Measurements from ENCODE around the gene BEGAIN. TPM values are rescaled to one million over a fixed set of nuclear protein-coding genes. Genes with fewer than 3 reads are reported as not detected.

BEGAIN gene
- polyA plus RNA-seq, 2 of the 4 experiments (the other 2 are of a cell fraction): 1.4 to 3.7 TPM

DNA sequence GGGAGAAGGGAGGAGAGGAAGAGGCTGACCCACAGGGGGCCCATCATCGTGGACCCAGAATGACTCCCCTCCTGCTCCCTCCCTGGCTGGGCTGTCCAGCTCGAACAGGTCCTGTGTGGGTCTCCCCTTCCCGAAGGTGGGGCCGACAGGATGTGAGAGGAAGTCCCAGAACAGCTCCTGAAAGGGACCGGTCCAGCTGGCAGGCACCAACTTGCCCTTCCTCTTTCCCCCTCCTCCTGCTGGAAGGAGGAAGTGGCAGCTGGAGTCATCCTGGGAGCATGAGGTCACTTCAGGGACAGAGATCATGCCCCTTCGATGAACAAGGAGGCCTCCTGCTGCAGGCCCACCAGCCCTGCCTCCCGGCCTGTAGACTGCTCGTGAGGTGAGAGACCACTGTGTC, 35.0 kb upstream of the BEGAIN start:
- Histone ChIP-seq H3K4me1 (no peaks in the 10 kb centered on the region), H3K9me3 (no peaks in the 10 kb centered on the region), H3K27ac (no peak overlapping the region), H3K4me3 (no peak overlapping the region), H3K4me2 (no peak overlapping the region)
- TF ChIP-seq POLR2A (IDR thresholded peaks at IDR 0.05; ENCODE audit: low read length) (no peak), CBX8 (IDR thresholded peaks at IDR 0.05) (no peak), HOXA7 (CRISPR knock-in tag; IDR thresholded peaks at IDR 0.05) (no peak), USF2 (IDR thresholded peaks at IDR 0.05) (no peak)
- TF ChIP-seq, protein P1, sequence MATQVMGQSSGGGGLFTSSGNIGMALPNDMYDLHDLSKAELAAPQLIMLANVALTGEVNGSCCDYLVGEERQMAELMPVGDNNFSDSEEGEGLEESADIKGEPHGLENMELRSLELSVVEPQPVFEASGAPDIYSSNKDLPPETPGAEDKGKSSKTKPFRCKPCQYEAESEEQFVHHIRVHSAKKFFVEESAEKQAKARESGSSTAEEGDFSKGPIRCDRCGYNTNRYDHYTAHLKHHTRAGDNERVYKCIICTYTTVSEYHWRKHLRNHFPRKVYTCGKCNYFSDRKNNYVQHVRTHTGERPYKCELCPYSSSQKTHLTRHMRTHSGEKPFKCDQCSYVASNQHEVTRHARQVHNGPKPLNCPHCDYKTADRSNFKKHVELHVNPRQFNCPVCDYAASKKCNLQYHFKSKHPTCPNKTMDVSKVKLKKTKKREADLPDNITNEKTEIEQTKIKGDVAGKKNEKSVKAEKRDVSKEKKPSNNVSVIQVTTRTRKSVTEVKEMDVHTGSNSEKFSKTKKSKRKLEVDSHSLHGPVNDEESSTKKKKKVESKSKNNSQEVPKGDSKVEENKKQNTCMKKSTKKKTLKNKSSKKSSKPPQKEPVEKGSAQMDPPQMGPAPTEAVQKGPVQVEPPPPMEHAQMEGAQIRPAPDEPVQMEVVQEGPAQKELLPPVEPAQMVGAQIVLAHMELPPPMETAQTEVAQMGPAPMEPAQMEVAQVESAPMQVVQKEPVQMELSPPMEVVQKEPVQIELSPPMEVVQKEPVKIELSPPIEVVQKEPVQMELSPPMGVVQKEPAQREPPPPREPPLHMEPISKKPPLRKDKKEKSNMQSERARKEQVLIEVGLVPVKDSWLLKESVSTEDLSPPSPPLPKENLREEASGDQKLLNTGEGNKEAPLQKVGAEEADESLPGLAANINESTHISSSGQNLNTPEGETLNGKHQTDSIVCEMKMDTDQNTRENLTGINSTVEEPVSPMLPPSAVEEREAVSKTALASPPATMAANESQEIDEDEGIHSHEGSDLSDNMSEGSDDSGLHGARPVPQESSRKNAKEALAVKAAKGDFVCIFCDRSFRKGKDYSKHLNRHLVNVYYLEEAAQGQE (IDR thresholded peaks at IDR 0.05): no peak
- POLR2A ChIA-PET: no interaction called here
- CTCF ChIA-PET: interaction anchor here (1.0 to 1.3 kb wide), 4 partner anchors 9 to 91 kb away, joined by 3 to 4 read pairs (median 3); no protein-coding TSS in a partner anchor
- ATAC-seq (no peak), FAIRE-seq (no peak), DNase-seq (ENCODE audit: low read depth in 1 of 2, low spot score in 1 of 2) (no peak)
- 74% methylated on average over 8 of the region's 8 CpGs for WGBS (ENCODE audit: missing lambda C conversion rate)

- 74% methylated on average over 14 of the region's 14 CpGs for WGBS (ENCODE audit: missing lambda C conversion rate)
- TF ChIP-seq CBX2 (IDR thresholded peaks at IDR 0.05; ENCODE audit: borderline replicate concordance, low read depth) (no peak), FOSL2 (IDR thresholded peaks at IDR 0.05) (no peak), FOSL2 (CRISPR knock-in tag; IDR thresholded peaks at IDR 0.05) (no peak), SMC3 (IDR thresholded peaks at IDR 0.05) (no peak), RFX5 (IDR thresholded peaks at IDR 0.05) (no peak), CEBPB (IDR thresholded peaks at IDR 0.05) (no peak), RCOR1 (IDR thresholded peaks at IDR 0.05; ENCODE audit: low read depth, low read length) (no peak)
- TF ChIP-seq, protein P2, sequence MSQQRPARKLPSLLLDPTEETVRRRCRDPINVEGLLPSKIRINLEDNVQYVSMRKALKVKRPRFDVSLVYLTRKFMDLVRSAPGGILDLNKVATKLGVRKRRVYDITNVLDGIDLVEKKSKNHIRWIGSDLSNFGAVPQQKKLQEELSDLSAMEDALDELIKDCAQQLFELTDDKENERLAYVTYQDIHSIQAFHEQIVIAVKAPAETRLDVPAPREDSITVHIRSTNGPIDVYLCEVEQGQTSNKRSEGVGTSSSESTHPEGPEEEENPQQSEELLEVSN (IDR thresholded peaks at IDR 0.05; ENCODE audit: borderline replicate concordance, low read depth): no peak
- no peaks in the 10 kb centered on the region for H3K4me1 ChIP-seq
- peak in 1 of 2 experiments; percentile 57; a peak in 3 of 6 replicates for ATAC-seq
- DNase-seq (ENCODE audit: low read depth in 1 of 2, low spot score in 1 of 2): peak in 1 of 2 experiments; percentile 33
- no peak overlapping the region for H3K27ac ChIP-seq
- no peak overlapping the region for H3K4me2 ChIP-seq
- no peak for FAIRE-seq
- ChIA-PET CTCF (interaction anchor here (1.0 to 1.3 kb wide), 4 partner anchors 8 to 91 kb away, joined by 3 to 4 read pairs (median 3); no protein-coding TSS in a partner anchor), POLR2A (no interaction called here)
- no peak overlapping the region for H3K4me3 ChIP-seq
- H3K9me3 ChIP-seq: no peaks in the 10 kb centered on the region
Measured at GRCh38 chr14:100621806-100622205, 34.6 kb upstream of the BEGAIN start.

GRCh38 chr14:100620255-100621100, 33.3 kb upstream of the BEGAIN start:
- FAIRE-seq (no peak), DNase-seq (ENCODE audit: low read depth in 1 of 2, low spot score in 1 of 2) (no peak), ATAC-seq (no peak)
- H3K9me3 ChIP-seq: no peaks in the 10 kb centered on the region
- H3K4me1 ChIP-seq: no peaks in the 10 kb centered on the region
- H3K4me2 ChIP-seq: no peak overlapping the region
- H3K27ac ChIP-seq: no peak overlapping the region
- TF ChIP-seq HDAC2 (IDR thresholded peaks at IDR 0.05): no peak
- no peak for TF ChIP-seq CBX2 (IDR thresholded peaks at IDR 0.05; ENCODE audit: borderline replicate concordance, low read depth)
- TF ChIP-seq JUNB (IDR thresholded peaks at IDR 0.05): no peak
- TF ChIP-seq SREBF2 (IDR thresholded peaks at IDR 0.05): no peak
- TF ChIP-seq ZNF302 (CRISPR knock-in tag; IDR thresholded peaks at IDR 0.05): no peak
- TF ChIP-seq HOXB5 (CRISPR knock-in tag; IDR thresholded peaks at IDR 0.05): no peak
- TF ChIP-seq RFX5 (IDR thresholded peaks at IDR 0.05): no peak
- TF ChIP-seq ESRRA (IDR thresholded peaks at IDR 0.05; ENCODE audit: borderline replicate concordance, low read length): no peak
- TF ChIP-seq RAD21 (conservative IDR thresholded peaks at IDR 0.05 in 1 of 2, IDR thresholded peaks at IDR 0.05 in 1 of 2): no peak
- TF ChIP-seq EHF (CRISPR knock-in tag; IDR thresholded peaks at IDR 0.05): no peak
- no peak for TF ChIP-seq MYC (IDR thresholded peaks at IDR 0.05; ENCODE audit: borderline replicate concordance, low read length)
- TF ChIP-seq POLR2A (IDR thresholded peaks at IDR 0.05; ENCODE audit: low read length): no peak
- ChIA-PET CTCF (interaction anchor here (1.1 to 5.6 kb wide), 3 partner anchors 21 to 203 kb away, joined by 3 to 26 read pairs (median 4); no protein-coding TSS in a partner anchor), POLR2A (no interaction called here)
- 69% methylated on average over 18 of the region's 18 CpGs for WGBS (ENCODE audit: missing lambda C conversion rate)
- no peak overlapping the region for H3K4me3 ChIP-seq

Measured in A549 (cell line).